Fibroblast of gingiva (primary cell): ENCODE results near the gene DLL1.

ENCODE experiments used
- DNase-seq: peaks from one replicate; pipeline ENCODE4 v3.0.0-alpha.2; 2011; ENCODE audit warnings: low read depth

DLL1 gene

GRCh38 chr6:170250455-170250854 is 40.4 kb downstream of the DLL1 start:
- DNase-seq: no peak

GRCh38 chr6:170249817-170250216 is 41.1 kb downstream of the DLL1 start:
- DNase-seq: no peak

GRCh38 chr6:170248861-170249600 is 41.8 kb downstream of the DLL1 start:
- DNase-seq: no peak

GRCh38 chr6:170248111-170248805 is 42.6 kb downstream of the DLL1 start:
- no peak for DNase-seq

GRCh38 chr6:170247178-170247701 is 43.6 kb downstream of the DLL1 start:
- DNase-seq: no peak

- no peak for DNase-seq
Measured at GRCh38 chr6:170245475-170245992, 45.3 kb downstream of the DLL1 start.

GRCh38 chr6:170244721-170245474 is 46.0 kb downstream of the DLL1 start:
- DNase-seq: no peak

GRCh38 chr6:170243791-170244291 is 47.0 kb downstream of the DLL1 start:
- DNase-seq: no peak

GRCh38 chr6:170243386-170243785 is 47.5 kb downstream of the DLL1 start:
- DNase-seq: no peak

GRCh38 chr6:170238741-170239565 is 51.9 kb downstream of the DLL1 start:
- DNase-seq: no peak

GRCh38 chr6:170237999-170238740 is 52.7 kb downstream of the DLL1 start:
- no peak for DNase-seq

- DNase-seq: no peak
Measured at GRCh38 chr6:170236131-170236836, 54.6 kb downstream of the DLL1 start.

GRCh38 chr6:170235391-170236125 is 55.3 kb downstream of the DLL1 start:
- no peak for DNase-seq

- DNase-seq: no peak
Measured at GRCh38 chr6:170234419-170234818, 56.5 kb downstream of the DLL1 start.

- DNase-seq: no peak
Measured at GRCh38 chr6:170233286-170234205, 57.3 kb downstream of the DLL1 start.
